Fibroblast of lung (primary cell): ENCODE data around the gene TTLL10. TPM values are rescaled to one million over a fixed set of nuclear protein-coding genes. Genes with fewer than 3 reads are reported as not detected.

Experiments
- DNase-seq, 2 donors: peaks; one replicate each; pipeline versions ENCODE4 v3.0.0 to v3.0.0-alpha.2; 2010; ENCODE audit warnings: low read depth in 2 of 2
- H2AFZ ChIP-seq: 2 replicates; pipeline ENCODE4 v1.5.1; 2012; ENCODE audit warnings: low read length, control low read depth, inconsistent platforms
- H3K27ac ChIP-seq: 2 replicates; pipeline ENCODE4 v1.5.1; 2011; ENCODE audit warnings: low read length, control low read depth; ENCODE audit not compliant: insufficient read depth
- H3K27me3 ChIP-seq: 2 replicates; pipeline ENCODE4 v1.5.1; 2011; ENCODE audit warnings: mild to moderate bottlenecking, low read length; ENCODE audit not compliant: control insufficient read depth, insufficient read depth
- H3K36me3 ChIP-seq: 2 replicates; pipeline ENCODE4 v1.5.1; 2011; ENCODE audit warnings: low read length; ENCODE audit not compliant: control insufficient read depth, insufficient read depth
- H3K4me1 ChIP-seq: 2 replicates; pipeline ENCODE4 v1.5.1; 2011; ENCODE audit warnings: low read length; ENCODE audit not compliant: control insufficient read depth, insufficient read depth; ENCODE audit errors: extremely low read depth
- H3K4me2 ChIP-seq: 2 replicates; pipeline ENCODE4 v1.5.1; 2011; ENCODE audit warnings: low read length, control low read depth; ENCODE audit not compliant: insufficient read depth; ENCODE audit errors: extremely low read depth
- H3K4me3 ChIP-seq, 4 experiments: fragments of 200-600 bp in 1 of 4; sonication (generic) in 1 of 4; replicated peaks in 1 of 4; 2 replicates each; pipeline ENCODE4 v1.5.1; 2011 to 2016; ENCODE audit warnings: low read length in 4 of 4, low read depth in 3 of 4, mild to moderate bottlenecking in 3 of 4, control low read depth in 2 of 4, inconsistent platforms in 1 of 4, mixed read lengths in 1 of 4; ENCODE audit not compliant: insufficient read depth in 1 of 4; ENCODE audit errors: control extremely low read depth in 1 of 4
- H3K79me2 ChIP-seq: 2 replicates; pipeline ENCODE4 v1.5.1; 2012; ENCODE audit warnings: mild to moderate bottlenecking, low read length, inconsistent platforms; ENCODE audit not compliant: control insufficient read depth, insufficient read depth
- H3K9ac ChIP-seq: 2 replicates; pipeline ENCODE4 v1.5.1; 2011; ENCODE audit warnings: mild to moderate bottlenecking, low read length, control low read depth; ENCODE audit not compliant: insufficient read depth
- H3K9me3 ChIP-seq: 2 replicates; pipeline ENCODE4 v1.5.1; 2012; ENCODE audit warnings: low read depth, low read length; ENCODE audit not compliant: control insufficient read depth, insufficient read depth
- H4K20me1 ChIP-seq: 2 replicates; pipeline ENCODE4 v1.5.1; 2011; ENCODE audit warnings: low read length; ENCODE audit not compliant: control insufficient read depth, insufficient read depth; ENCODE audit errors: extremely low read depth
- CTCF ChIP-seq, 2 donors: IDR thresholded peaks in 1 of 2; conservative IDR thresholded peaks in 1 of 2; 1 replicate in 1 of 2; 2 replicates in 1 of 2; pipeline ENCODE4 v1.5.1; 2011 to 2012; ENCODE audit warnings: low read length in 2 of 2, control low read depth in 1 of 2, inconsistent platforms in 1 of 2, low read depth in 1 of 2, mild to moderate bottlenecking in 1 of 2
- EZH2 ChIP-seq: IDR thresholded peaks from 2 replicates; pipeline ENCODE4 v1.5.1; 2012; ENCODE audit warnings: low read length, control low read depth, mild to moderate bottlenecking; ENCODE audit errors: missing control alignments
- polyA plus RNA-seq, 2 donors: library from polyadenylated mRNA; depleted of rRNA in 1 of 2; stranded (reverse) in 1 of 2; unstranded in 1 of 2; fragments of >200 nt; gene quantifications; 2 replicates each; pipeline ENCODE4 v1.2.1, GENCODE V29; 2011 to 2012; ENCODE audit warnings: missing spikeins in 1 of 2
- total RNA-seq: library from RNA; depleted of rRNA; stranded (reverse); fragments of >200 nt; gene quantifications from 2 replicates; pipeline ENCODE4 v1.2.1, GENCODE V29; 2014

Gene TTLL10
- total and polyA plus RNA-seq, 2 donors (not counting 1 experiment from before 2014, with no cell fraction given), result not detected

- no peaks in the 10 kb centered on the region for H3K4me1 ChIP-seq
- no peaks in the 10 kb centered on the region for H3K36me3 ChIP-seq
- no peak overlapping the region for H3K9ac ChIP-seq
- no peak overlapping the region for H3K4me2 ChIP-seq
- H3K4me3 ChIP-seq, result no peak overlapping the region
- TF ChIP-seq CTCF (conservative IDR thresholded peaks at IDR 0.05 in 1 of 2, IDR thresholded peaks at IDR 0.05 in 1 of 2; ENCODE audit: low read depth in 1 of 2, low read length in 2 of 2) (no peak), EZH2 (no peak)
- no peaks in the 10 kb centered on the region for H3K27me3 ChIP-seq
- DNase-seq, result no peak
- H3K27ac ChIP-seq, result no peak overlapping the region
- no peaks in the 10 kb centered on the region for H3K9me3 ChIP-seq
- H3K79me2 ChIP-seq, result no peaks in the 10 kb centered on the region
- no peaks in the 10 kb centered on the region for H4K20me1 ChIP-seq
- H2AFZ ChIP-seq, result no peak overlapping the region
These were observed 72.3 kb downstream of the TTLL10 start for GRCh38 chr1:1245817-1246576.

GRCh38 chr1:1246577-1247340 lies 73.1 kb downstream of the TTLL10 start, which contains the start of gene C1QTNF12:
Gene C1QTNF12, minus strand, starts transcription at chr1:1246722. Its CDS starts 32 bp downstream, at chr1:1246690.
- H3K27me3 ChIP-seq, result no peaks in the 10 kb centered on the region
- no peak within 1 kb of the TSS for H3K4me2 ChIP-seq
- no peak within 1 kb of the TSS for H3K27ac ChIP-seq
- no peak for TF ChIP-seq EZH2
- TF ChIP-seq CTCF (conservative IDR thresholded peaks at IDR 0.05 in 1 of 2, IDR thresholded peaks at IDR 0.05 in 1 of 2; ENCODE audit: low read depth in 1 of 2, low read length in 2 of 2), result no peak
- no peaks in the 10 kb centered on the region for H3K36me3 ChIP-seq
- H3K4me1 ChIP-seq, result no peaks in the 10 kb centered on the region
- no peaks in the 10 kb centered on the region for H4K20me1 ChIP-seq
- H3K9me3 ChIP-seq, result no peaks in the 10 kb centered on the region
- no peak within 1 kb of the TSS for H3K4me3 ChIP-seq
- H3K9ac ChIP-seq, result no peak within 1 kb of the TSS
- DNase-seq, result no peak
- no peaks in the 10 kb centered on the region for H3K79me2 ChIP-seq
- H2AFZ ChIP-seq, result no peak within 1 kb of the TSS

GRCh38 chr1:1247341-1247913 lies 73.7 kb downstream of the TTLL10 start:
- Histone ChIP-seq H3K9ac (no peak overlapping the region), H3K27me3 (no peaks in the 10 kb centered on the region), H3K9me3 (no peaks in the 10 kb centered on the region), H4K20me1 (no peaks in the 10 kb centered on the region), H3K79me2 (no peaks in the 10 kb centered on the region), H3K27ac (no peak overlapping the region), H3K36me3 (no peaks in the 10 kb centered on the region), H2AFZ (no peak overlapping the region), H3K4me2 (no peak overlapping the region), H3K4me3 (no peak overlapping the region), H3K4me1 (no peaks in the 10 kb centered on the region)
- TF ChIP-seq CTCF (conservative IDR thresholded peaks at IDR 0.05 in 1 of 2, IDR thresholded peaks at IDR 0.05 in 1 of 2; ENCODE audit: low read depth in 1 of 2, low read length in 2 of 2) (no peak), EZH2 (no peak)
- no peak for DNase-seq
